ENCODE measurements around the gene CCDC127. TPM values are rescaled to one million over a fixed set of nuclear protein-coding genes. Genes with fewer than 3 reads are reported as not detected.

CCDC127 gene
- total RNA-seq, 1 donor from 2014 or later = 2.9 TPM

DNA sequence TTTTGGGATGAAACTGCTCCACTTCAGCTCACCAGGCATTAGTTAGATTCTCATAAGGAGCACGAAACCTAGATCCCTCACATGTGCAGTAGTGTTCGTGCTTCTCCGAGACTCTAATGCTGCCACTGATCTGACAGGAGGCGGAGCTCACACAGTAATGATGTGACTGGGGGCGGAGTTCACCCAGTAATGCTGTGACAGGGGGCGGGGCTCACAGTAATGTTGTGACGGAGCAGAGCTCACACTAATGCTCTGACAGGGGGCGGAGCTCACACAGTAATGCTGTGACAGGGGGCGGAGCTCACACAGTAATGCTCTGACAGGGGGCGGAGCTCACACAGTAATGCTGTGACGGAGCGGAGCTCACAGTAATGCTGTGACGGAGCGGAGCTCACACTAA lies 53.7 kb downstream of the CCDC127 start:
- DNase-seq (ENCODE audit: low read depth) = no peak
- no peak for FAIRE-seq
- Histone ChIP-seq H3K36me3 (ENCODE audit: control insufficient read depth, insufficient read depth, low read length) (no peaks in the 10 kb centered on the region), H3K27me3 (ENCODE audit: control insufficient read depth, insufficient read depth, low read length) (no peaks in the 10 kb centered on the region), H3K4me3 (ENCODE audit: low read depth, low read length) (no peak overlapping the region)
- no peak for TF ChIP-seq CTCF (IDR thresholded peaks at IDR 0.05; ENCODE audit: insufficient read depth, low read length, severe bottlenecking)

DNA sequence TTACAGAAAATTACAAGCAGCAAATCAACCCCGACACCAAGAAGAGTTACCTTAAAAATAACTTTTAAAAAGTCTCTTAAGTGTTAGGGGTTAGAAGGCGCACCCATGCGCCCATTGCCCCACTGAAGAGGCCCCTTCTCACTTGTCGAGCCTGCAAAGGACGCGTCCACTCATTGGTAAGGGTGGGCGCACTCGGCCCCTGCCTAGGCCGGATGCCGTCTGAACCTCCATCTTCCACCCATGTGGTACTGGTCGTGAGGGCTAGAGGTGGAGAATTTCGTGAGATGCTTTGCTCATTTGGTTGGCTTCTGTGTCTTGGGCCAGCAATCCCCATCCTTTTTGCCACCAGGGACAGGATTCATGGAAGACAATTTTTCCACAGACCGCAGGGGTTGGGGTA lies 54.1 kb downstream of the CCDC127 start:
- no peak overlapping the region for H3K4me3 ChIP-seq (ENCODE audit: low read depth, low read length)
- no peaks in the 10 kb centered on the region for H3K27me3 ChIP-seq (ENCODE audit: control insufficient read depth, insufficient read depth, low read length)
- FAIRE-seq (no peak), DNase-seq (ENCODE audit: low read depth) (no peak)
- TF ChIP-seq CTCF (IDR thresholded peaks at IDR 0.05; ENCODE audit: insufficient read depth, low read length, severe bottlenecking) = no peak
- no peaks in the 10 kb centered on the region for H3K36me3 ChIP-seq (ENCODE audit: control insufficient read depth, insufficient read depth, low read length)

GRCh38 chr5:163338-163620 lies 54.7 kb downstream of the CCDC127 start:
- DNase-seq (ENCODE audit: low read depth) = no peak
- FAIRE-seq = no peak
- H3K36me3 ChIP-seq (ENCODE audit: control insufficient read depth, insufficient read depth, low read length) = no peaks in the 10 kb centered on the region
- no peak for TF ChIP-seq CTCF (IDR thresholded peaks at IDR 0.05; ENCODE audit: insufficient read depth, low read length, severe bottlenecking)
- no peaks in the 10 kb centered on the region for H3K27me3 ChIP-seq (ENCODE audit: control insufficient read depth, insufficient read depth, low read length)
- no peak overlapping the region for H3K4me3 ChIP-seq (ENCODE audit: low read depth, low read length)

DNA sequence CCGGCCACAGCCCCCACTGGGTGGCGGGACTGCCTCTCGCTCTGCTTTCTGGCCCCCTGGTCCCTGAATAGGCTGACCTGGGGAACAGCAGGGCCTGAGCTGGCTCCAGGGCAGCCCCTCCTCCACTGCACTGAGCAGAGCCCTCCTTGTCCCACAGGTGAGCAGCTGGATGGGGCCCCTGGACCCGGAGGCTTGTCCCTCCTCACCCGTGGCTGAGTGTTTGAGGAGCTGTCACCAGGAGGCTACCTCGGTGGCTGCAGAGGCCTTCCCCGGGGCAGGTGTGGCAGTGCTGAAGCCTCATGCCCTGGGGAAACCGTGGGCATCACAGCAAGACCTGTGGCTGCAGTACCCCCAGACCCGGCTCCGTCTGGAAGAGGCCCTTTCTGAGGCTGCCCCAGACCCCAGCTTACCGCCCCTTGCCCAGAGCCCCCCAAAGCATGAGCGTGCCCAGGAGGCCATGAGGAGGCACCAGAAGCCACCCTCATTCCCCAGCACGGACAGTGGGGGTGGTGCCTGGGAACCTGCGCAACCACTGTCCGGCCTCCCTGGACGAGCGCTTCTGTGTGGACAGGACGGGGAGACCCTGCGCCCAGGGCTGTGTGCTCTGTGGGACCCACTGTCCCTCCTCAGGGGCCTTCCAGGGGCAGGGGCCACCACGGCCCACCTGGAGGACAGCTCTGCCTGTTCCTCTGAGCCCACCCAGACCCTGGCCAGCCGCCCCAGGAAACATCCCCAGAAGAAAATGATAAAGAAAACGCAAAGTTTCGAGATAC lies 55.2 kb downstream of the CCDC127 start:
- no peak for TF ChIP-seq CTCF (IDR thresholded peaks at IDR 0.05; ENCODE audit: insufficient read depth, low read length, severe bottlenecking)
- DNase-seq (ENCODE audit: low read depth) (no peak), FAIRE-seq (no peak)
- H3K36me3 ChIP-seq (ENCODE audit: control insufficient read depth, insufficient read depth, low read length) = no peaks in the 10 kb centered on the region
- no peaks in the 10 kb centered on the region for H3K27me3 ChIP-seq (ENCODE audit: control insufficient read depth, insufficient read depth, low read length)
- no peak overlapping the region for H3K4me3 ChIP-seq (ENCODE audit: low read depth, low read length)

GRCh38 chr5:162190-162564 lies 55.8 kb downstream of the CCDC127 start:
- no peak for TF ChIP-seq CTCF (IDR thresholded peaks at IDR 0.05; ENCODE audit: insufficient read depth, low read length, severe bottlenecking)
- DNase-seq (ENCODE audit: low read depth) (no peak), FAIRE-seq (no peak)
- H3K4me3 ChIP-seq (ENCODE audit: low read depth, low read length) = no peak overlapping the region
- no peaks in the 10 kb centered on the region for H3K27me3 ChIP-seq (ENCODE audit: control insufficient read depth, insufficient read depth, low read length)
- H3K36me3 ChIP-seq (ENCODE audit: control insufficient read depth, insufficient read depth, low read length) = no peaks in the 10 kb centered on the region

DNA sequence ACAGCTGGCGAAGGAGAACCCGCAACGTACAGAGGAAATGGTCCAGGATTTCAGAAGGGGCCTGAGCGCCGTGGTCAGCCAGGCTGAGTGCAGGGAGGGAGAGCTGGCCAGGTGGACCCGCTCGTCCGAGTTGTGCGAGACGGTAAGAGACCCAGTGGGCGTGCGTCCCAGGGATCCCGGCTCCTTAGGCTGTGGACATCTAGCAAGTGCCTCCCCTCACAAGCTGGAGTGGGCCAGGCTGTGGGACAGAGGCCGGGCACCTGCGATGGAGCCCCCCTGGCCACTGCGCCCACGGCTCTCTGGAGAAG lies 56.2 kb downstream of the CCDC127 start:
- DNase-seq (ENCODE audit: low read depth) (no peak), FAIRE-seq (no peak)
- Histone ChIP-seq H3K4me3 (ENCODE audit: low read depth, low read length) (no peak overlapping the region), H3K36me3 (ENCODE audit: control insufficient read depth, insufficient read depth, low read length) (no peaks in the 10 kb centered on the region), H3K27me3 (ENCODE audit: control insufficient read depth, insufficient read depth, low read length) (no peaks in the 10 kb centered on the region)
- no peak for TF ChIP-seq CTCF (IDR thresholded peaks at IDR 0.05; ENCODE audit: insufficient read depth, low read length, severe bottlenecking)
